Gastroesophageal sphincter (tissue), 3 donors: Measurements from ENCODE around the gene FCHO2.

Source experiments
- EP300 ChIP-seq: sonication (generic); formaldehyde crosslinking; IDR thresholded peaks from one replicate; pipeline ENCODE4 v1.6.1; 2017; ENCODE audit warnings: antibody characterized with exemption, mild to moderate bottlenecking
- POLR2AphosphoS5 ChIP-seq: sonication (generic); formaldehyde crosslinking; IDR thresholded peaks from one replicate; pipeline ENCODE4 v1.6.1; 2017; ENCODE audit warnings: antibody characterized with exemption
- TF ChIP-seq, protein P1 (sequence below), 4 experiments: fragments of 200-600 bp in 2 of 4; fragments of 450-650 bp in 2 of 4; sonication (generic) in 1 of 4; IDR thresholded peaks; one replicate each; pipeline ENCODE4 v1.5.1; 2017 to 2019; ENCODE audit warnings: antibody characterized with exemption in 4 of 4, mild to moderate bottlenecking in 2 of 4, moderate library complexity in 2 of 4

DNA sequence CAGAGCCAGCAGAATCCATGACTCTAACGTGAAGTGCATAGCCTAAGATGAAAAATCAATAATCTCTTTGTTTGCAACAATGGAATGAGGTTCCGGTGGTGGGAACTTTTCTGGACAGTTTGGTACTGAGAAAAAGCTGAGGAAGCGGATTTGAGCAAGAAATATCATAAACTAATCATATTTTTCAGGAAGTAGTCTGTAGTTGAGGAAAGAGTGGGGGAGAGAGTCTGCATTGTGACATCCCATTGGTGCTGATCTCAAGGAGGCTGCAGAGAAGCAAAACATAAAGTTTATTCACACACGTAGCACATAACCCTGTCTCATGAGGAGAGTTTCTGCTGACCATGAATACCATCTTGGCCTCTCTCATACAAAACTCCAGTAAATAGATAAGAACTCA lies 15.8 kb upstream of the FCHO2 start:
- no peak for TF ChIP-seq POLR2AphosphoS5
- no peak for TF ChIP-seq EP300
- TF ChIP-seq, protein P1, sequence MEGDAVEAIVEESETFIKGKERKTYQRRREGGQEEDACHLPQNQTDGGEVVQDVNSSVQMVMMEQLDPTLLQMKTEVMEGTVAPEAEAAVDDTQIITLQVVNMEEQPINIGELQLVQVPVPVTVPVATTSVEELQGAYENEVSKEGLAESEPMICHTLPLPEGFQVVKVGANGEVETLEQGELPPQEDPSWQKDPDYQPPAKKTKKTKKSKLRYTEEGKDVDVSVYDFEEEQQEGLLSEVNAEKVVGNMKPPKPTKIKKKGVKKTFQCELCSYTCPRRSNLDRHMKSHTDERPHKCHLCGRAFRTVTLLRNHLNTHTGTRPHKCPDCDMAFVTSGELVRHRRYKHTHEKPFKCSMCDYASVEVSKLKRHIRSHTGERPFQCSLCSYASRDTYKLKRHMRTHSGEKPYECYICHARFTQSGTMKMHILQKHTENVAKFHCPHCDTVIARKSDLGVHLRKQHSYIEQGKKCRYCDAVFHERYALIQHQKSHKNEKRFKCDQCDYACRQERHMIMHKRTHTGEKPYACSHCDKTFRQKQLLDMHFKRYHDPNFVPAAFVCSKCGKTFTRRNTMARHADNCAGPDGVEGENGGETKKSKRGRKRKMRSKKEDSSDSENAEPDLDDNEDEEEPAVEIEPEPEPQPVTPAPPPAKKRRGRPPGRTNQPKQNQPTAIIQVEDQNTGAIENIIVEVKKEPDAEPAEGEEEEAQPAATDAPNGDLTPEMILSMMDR (IDR thresholded peaks at IDR 0.05): no peak
